Keratinocyte (primary cell): ENCODE measurements around the gene LRRC7. TPM values are rescaled to one million over a fixed set of nuclear protein-coding genes. Genes with fewer than 3 reads are reported as not detected.

ENCODE experiments used
- DNase-seq: peaks from one replicate; pipeline ENCODE4 v3.0.0-alpha.2; 2011; ENCODE audit warnings: low read depth, missing footprints, low spot score
- FAIRE-seq: peaks from 2 replicates; lab custom pipeline; 2011; peaks lifted over from hg19 to GRCh38; lab: Jason Lieb, UNC
- H2AFZ ChIP-seq: 2 replicates; pipeline ENCODE4 v1.6.0; 2012; ENCODE audit warnings: low read length, control low read depth, inconsistent platforms; ENCODE audit not compliant: control insufficient read depth
- H3K27ac ChIP-seq: 2 replicates; pipeline ENCODE4 v1.5.1; 2011; ENCODE audit warnings: low read length; ENCODE audit not compliant: control insufficient read depth, insufficient read depth
- H3K27me3 ChIP-seq: 3 replicates; pipeline ENCODE4 v1.6.0; 2011; ENCODE audit warnings: low read length; ENCODE audit not compliant: control insufficient read depth, insufficient read depth; ENCODE audit errors: extremely low read depth
- H3K36me3 ChIP-seq, 2 experiments: 2 replicates in 1 of 2; 3 replicates in 1 of 2; pipeline ENCODE4 v1.5.1; 2011; ENCODE audit warnings: low read length in 2 of 2, mild to moderate bottlenecking in 1 of 2; ENCODE audit not compliant: control insufficient read depth in 2 of 2, insufficient read depth in 2 of 2; ENCODE audit errors: extremely low read depth in 1 of 2
- H3K4me1 ChIP-seq: 3 replicates; pipeline ENCODE4 v1.5.1; 2011; ENCODE audit warnings: low read length; ENCODE audit not compliant: control insufficient read depth, insufficient read depth; ENCODE audit errors: extremely low read depth
- H3K4me2 ChIP-seq: 3 replicates; pipeline ENCODE4 v1.6.0; 2011; ENCODE audit warnings: low read depth, low read length; ENCODE audit not compliant: control insufficient read depth, insufficient read depth; ENCODE audit errors: extremely low read depth
- H3K4me3 ChIP-seq, 3 experiments: fragments of 200-600 bp in 1 of 3; sonication (generic) in 1 of 3; 2 replicates in 2 of 3; 3 replicates in 1 of 3; pipeline ENCODE4 v1.5.1; 2011 to 2016; ENCODE audit warnings: low read length in 3 of 3, mild to moderate bottlenecking in 3 of 3, control low read depth in 2 of 3, inconsistent platforms in 1 of 3, low read depth in 1 of 3, mixed read lengths in 1 of 3, mixed run types in 1 of 3, moderate library complexity in 1 of 3; ENCODE audit not compliant: control insufficient read depth in 2 of 3, insufficient read depth in 2 of 3; ENCODE audit errors: extremely low read depth in 1 of 3
- H3K79me2 ChIP-seq: 2 replicates; pipeline ENCODE4 v1.6.0; 2012; ENCODE audit warnings: low read length; ENCODE audit not compliant: control insufficient read depth, insufficient read depth
- H3K9ac ChIP-seq: 3 replicates; pipeline ENCODE4 v1.6.0; 2011; ENCODE audit warnings: low read length; ENCODE audit not compliant: control insufficient read depth, insufficient read depth; ENCODE audit errors: extremely low read depth
- H3K9me1 ChIP-seq: 3 replicates; pipeline ENCODE4 v1.6.0; 2011; ENCODE audit warnings: low read length; ENCODE audit not compliant: control insufficient read depth, insufficient read depth; ENCODE audit errors: extremely low read depth
- H3K9me3 ChIP-seq: 2 replicates; pipeline ENCODE4 v1.5.1; 2012; ENCODE audit warnings: low read depth, low read length; ENCODE audit not compliant: control insufficient read depth
- H4K20me1 ChIP-seq: 3 replicates; pipeline ENCODE4 v1.6.0; 2011; ENCODE audit warnings: low read length; ENCODE audit not compliant: control insufficient read depth, insufficient read depth; ENCODE audit errors: extremely low read depth
- CTCF ChIP-seq, 3 experiments: IDR thresholded peaks in 1 of 3; conservative IDR thresholded peaks in 1 of 3; optimal IDR thresholded peaks in 1 of 3; 2 replicates in 2 of 3; 3 replicates in 1 of 3; pipeline versions ENCODE3 to v1.5.1; 2011; ENCODE audit warnings: low read length in 3 of 3, mild to moderate bottlenecking in 3 of 3, moderate library complexity in 2 of 3, control low read depth in 1 of 3, inconsistent platforms in 1 of 3; ENCODE audit not compliant: insufficient read depth in 2 of 3; ENCODE audit errors: extremely low read depth in 1 of 3
- EZH2 ChIP-seq: IDR thresholded peaks from one replicate; pipeline ENCODE4 v1.6.1; 2012; ENCODE audit warnings: inconsistent platforms, mild to moderate bottlenecking, low read length, moderate library complexity
- dilution Hi-C: fragments of 300-500 bp; cut with MboI; formaldehyde crosslinking; loops from one replicate; pipeline ENCODE4 v1.7.0; 2020; ENCODE audit warnings: low sequenced_read_pairs; ENCODE audit not compliant: extremely low pct_ligation_motif_present
- polyA plus RNA-seq, 5 experiments: library from polyadenylated mRNA; depleted of rRNA in 3 of 5; stranded (reverse) in 3 of 5; stranded (forward) in 1 of 5; unstranded in 1 of 5; fragments of >200 nt; gene quantifications; 1 replicate in 1 of 5; 2 replicates in 3 of 5; 3 replicates in 1 of 5; pipeline versions ENCODE4 v1.2.1 to v1.2.3, GENCODE V29; 2011 to 2012; ENCODE audit warnings: missing spikeins in 2 of 5, low read depth in 1 of 5, low replicate concordance in 1 of 5

Gene LRRC7
- polyA plus RNA-seq, 1 donor (not counting 4 experiments of a cell fraction or from before 2014, with no cell fraction given), result 0.28 TPM

- H3K4me1 ChIP-seq, result no peaks in the 10 kb centered on the region
- H3K27ac ChIP-seq, result no peak overlapping the region
- TF ChIP-seq EZH2 (no peak), CTCF (optimal IDR thresholded peaks at IDR 0.05 in 1 of 3, IDR thresholded peaks at IDR 0.05 in 1 of 3, conservative IDR thresholded peaks at IDR 0.05 in 1 of 3; ENCODE audit: extremely low read depth in 1 of 3, insufficient read depth in 2 of 3, low read length in 3 of 3) (no peak)
- dilution Hi-C loops, result no loop called here
- H3K79me2 ChIP-seq, result no peaks in the 10 kb centered on the region
- H3K4me2 ChIP-seq, result no peak overlapping the region
- H3K4me3 ChIP-seq, result no peak overlapping the region
- H4K20me1 ChIP-seq, result no peaks in the 10 kb centered on the region
- H2AFZ ChIP-seq, result no peak overlapping the region
- FAIRE-seq (no peak), DNase-seq (no peak)
- H3K9me3 ChIP-seq, result no peaks in the 10 kb centered on the region
- no peaks in the 10 kb centered on the region for H3K36me3 ChIP-seq
- no peaks in the 10 kb centered on the region for H3K9me1 ChIP-seq
- H3K9ac ChIP-seq, result no peak overlapping the region
- no peaks in the 10 kb centered on the region for H3K27me3 ChIP-seq
Observed at GRCh38 chr1:70115315-70115714, 547.6 kb downstream of the LRRC7 start.

GRCh38 chr1:70117046-70117445 is 549.3 kb downstream of the LRRC7 start:
- DNase-seq (no peak), FAIRE-seq (no peak)
- H3K27me3 ChIP-seq, result no peaks in the 10 kb centered on the region
- TF ChIP-seq EZH2, result no peak
- TF ChIP-seq CTCF (optimal IDR thresholded peaks at IDR 0.05 in 1 of 3, IDR thresholded peaks at IDR 0.05 in 1 of 3, conservative IDR thresholded peaks at IDR 0.05 in 1 of 3; ENCODE audit: extremely low read depth in 1 of 3, insufficient read depth in 2 of 3, low read length in 3 of 3), result no peak
- dilution Hi-C loops, result no loop called here
- H3K79me2 ChIP-seq, result no peaks in the 10 kb centered on the region
- H3K9me3 ChIP-seq, result no peaks in the 10 kb centered on the region
- no peaks in the 10 kb centered on the region for H3K9me1 ChIP-seq
- H3K4me1 ChIP-seq, result no peaks in the 10 kb centered on the region
- H3K27ac ChIP-seq, result no peak overlapping the region
- no peak overlapping the region for H3K4me2 ChIP-seq
- H3K36me3 ChIP-seq, result no peaks in the 10 kb centered on the region
- no peak overlapping the region for H3K4me3 ChIP-seq
- H2AFZ ChIP-seq, result no peak overlapping the region
- no peaks in the 10 kb centered on the region for H4K20me1 ChIP-seq
- H3K9ac ChIP-seq, result no peak overlapping the region
